ENCODE data around the gene SDHA.
"Not testable (repeated sequence)": the region's sequence is repeated elsewhere in the genome, so short reads cannot be mapped to it uniquely, and the experiment has no call there.

The SDHA gene

DNA sequence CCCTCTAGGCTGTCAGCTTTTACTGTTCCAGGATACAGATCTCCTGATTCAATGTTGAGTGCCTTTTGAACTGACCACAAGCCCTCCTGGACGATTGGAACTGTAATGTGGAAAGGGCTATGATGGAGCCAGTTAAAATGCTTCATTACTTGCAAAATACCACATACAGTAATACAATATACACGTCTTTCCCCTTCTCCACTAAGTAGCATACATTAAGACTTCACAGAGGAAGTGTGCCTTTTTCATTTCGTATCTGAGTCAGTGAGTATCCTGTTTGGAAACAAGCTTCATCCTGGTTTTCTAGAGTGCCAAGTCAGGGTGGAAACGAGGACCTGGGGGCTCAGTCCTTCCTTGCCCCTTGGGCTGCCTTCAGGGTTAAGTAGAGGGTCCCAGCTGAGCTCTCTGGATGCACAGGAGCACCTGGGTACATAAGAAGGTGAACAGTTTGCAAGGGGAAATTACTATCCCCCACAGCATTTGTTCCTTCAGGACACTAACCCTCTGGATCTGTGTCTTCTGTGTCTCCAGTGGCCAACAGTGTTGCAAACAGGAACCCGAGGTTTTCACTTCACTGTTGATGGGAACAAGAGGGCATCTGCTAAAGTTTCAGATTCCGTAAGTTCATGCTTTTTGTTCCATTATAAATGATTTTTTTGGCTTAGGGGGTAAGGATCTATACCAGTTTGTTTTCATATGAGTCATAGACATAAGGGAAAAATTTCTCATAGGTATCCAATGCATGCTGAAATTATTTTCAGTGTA is 5.0 kb downstream of the SDHA start:
- not testable (repeated sequence) for DNase-seq (ENCODE audit: low spot score)

DNA sequence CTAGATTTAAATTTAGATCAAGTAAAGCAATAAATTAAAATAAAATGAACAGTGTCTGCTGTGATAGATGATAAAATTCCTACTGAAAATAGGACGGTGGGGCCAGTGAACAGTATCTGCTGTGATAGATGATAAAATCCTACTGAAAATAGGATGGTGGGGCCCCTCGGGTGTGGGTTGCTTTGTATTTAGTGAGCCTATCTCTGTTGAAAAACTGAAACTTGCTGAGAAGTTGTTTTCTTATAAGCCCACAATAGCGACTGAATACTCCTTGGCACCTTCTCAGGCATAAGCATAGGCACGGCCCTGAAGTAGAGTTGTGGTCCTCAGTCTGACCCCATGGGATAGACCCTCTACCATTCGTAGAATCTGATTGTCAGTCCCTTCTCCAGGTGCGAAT is 5.7 kb downstream of the SDHA start:
- no peak for DNase-seq (ENCODE audit: low spot score)

- DNase-seq (ENCODE audit: low spot score) = no peak
Measured at GRCh38 chr5:225334-225733, 7.2 kb downstream of the SDHA start.

DNA sequence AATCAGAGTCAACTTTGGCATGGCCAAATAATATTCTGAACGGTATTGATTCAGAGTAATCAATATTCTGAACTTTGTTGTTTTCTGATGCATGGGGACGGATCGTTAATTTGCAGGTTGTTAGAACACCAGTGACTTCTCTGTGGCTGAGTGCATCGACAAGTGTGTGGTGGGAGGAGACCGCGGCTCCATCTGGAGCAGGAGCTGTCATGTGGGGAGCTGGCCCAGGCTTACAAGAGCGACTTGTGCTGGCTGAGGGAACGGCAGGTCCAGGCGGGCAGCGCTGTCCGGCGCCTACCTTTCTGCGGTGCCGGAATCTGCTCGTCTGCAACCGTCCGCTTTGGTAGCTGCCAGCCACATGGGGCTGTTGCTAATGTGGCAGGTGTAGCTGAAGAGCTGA is 9.3 kb downstream of the SDHA start:
- DNase-seq (ENCODE audit: low spot score) = not testable (repeated sequence)

GRCh38 chr5:228886-229285 is 10.8 kb downstream of the SDHA start:
- no peak for DNase-seq (ENCODE audit: low spot score)

DNA sequence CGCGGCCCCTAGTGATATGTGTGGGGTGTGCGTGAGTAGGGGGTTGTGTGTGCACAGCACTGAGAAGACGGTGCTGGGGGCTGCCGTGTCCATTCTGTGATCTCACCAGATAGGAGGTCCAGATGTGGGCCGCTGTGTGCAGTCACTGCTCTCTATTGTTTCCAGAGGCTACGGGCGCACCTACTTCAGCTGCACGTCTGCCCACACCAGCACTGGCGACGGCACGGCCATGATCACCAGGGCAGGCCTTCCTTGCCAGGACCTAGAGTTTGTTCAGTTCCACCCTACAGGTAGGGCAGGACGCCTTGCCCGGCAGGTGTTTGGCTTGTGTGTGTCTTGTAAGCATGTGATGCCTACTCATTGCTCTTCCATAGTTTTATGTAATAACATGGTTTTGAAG is 12.6 kb downstream of the SDHA start:
- no peak for DNase-seq (ENCODE audit: low spot score)

DNA sequence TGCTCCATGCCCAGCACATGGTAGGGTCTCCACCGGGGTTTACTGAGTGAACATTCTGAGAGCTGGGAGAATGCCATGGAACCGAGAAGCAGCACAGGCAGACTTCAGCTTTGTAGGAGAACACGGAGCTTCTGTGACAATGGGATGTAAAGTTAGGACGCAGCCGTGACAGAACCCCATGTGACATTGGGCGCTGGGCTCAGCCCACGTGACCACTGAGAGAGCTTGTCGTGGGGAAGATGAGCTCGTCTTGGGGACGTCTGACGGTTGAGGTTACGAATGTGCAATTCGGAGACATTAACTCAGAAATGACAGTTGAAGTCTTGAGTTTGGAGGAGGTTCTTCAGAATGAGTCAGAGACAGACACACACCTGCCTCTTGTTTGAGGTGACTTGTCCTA is 13.5 kb downstream of the SDHA start:
- DNase-seq (ENCODE audit: low spot score) = no peak

GRCh38 chr5:233426-233825 is 15.3 kb downstream of the SDHA start:
- DNase-seq (ENCODE audit: low spot score) = not testable (repeated sequence)

- no peak for DNase-seq (ENCODE audit: low spot score)
Measured at GRCh38 chr5:234450-234849, 16.3 kb downstream of the SDHA start.

GRCh38 chr5:235527-235926 is 17.4 kb downstream of the SDHA start:
- not testable (repeated sequence) for DNase-seq (ENCODE audit: low spot score)

DNA sequence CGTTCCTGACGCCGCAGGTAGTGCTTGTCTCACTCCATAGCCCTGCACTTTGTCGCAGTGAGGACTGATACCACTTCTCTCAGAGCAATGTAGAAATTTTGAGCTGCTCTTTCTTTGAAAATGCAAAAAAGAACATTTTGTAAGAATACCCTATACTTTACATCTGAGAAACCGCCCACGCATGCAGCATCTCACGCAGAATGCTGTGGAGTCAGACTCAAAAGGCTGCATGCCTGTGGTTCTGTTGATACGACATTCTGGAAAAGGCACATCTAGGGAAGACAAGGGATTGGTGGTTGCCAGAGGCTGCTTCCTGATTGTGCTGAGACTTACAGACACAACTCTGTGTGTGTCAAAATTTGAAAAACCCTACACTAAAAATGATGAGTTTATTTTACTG is 19.8 kb downstream of the SDHA start:
- DNase-seq (ENCODE audit: low spot score) = not testable (repeated sequence)

DNA sequence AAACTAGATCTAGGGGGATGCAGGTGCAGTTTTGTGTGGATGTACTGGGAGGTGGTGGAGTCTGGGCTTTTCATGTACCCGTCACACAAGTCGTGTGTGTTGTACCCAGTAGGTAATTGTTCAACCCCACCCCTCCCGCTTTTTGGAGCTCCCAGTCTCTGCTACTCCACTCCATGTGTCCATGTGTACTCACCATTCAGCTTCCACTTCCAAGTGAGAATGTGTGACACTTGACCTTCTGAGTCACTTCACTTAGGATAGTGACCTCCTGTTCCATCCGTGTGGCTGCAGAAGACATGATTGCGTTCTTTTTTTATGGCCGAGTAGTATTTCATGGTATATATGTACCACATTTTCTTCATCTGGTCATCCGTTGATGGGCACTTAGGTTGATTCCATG is 22.4 kb downstream of the SDHA start:
- DNase-seq (ENCODE audit: low spot score) = not testable (repeated sequence)

GRCh38 chr5:241045-241669 is 23.0 kb downstream of the SDHA start:
- not testable (repeated sequence) for DNase-seq (ENCODE audit: low spot score)

DNA sequence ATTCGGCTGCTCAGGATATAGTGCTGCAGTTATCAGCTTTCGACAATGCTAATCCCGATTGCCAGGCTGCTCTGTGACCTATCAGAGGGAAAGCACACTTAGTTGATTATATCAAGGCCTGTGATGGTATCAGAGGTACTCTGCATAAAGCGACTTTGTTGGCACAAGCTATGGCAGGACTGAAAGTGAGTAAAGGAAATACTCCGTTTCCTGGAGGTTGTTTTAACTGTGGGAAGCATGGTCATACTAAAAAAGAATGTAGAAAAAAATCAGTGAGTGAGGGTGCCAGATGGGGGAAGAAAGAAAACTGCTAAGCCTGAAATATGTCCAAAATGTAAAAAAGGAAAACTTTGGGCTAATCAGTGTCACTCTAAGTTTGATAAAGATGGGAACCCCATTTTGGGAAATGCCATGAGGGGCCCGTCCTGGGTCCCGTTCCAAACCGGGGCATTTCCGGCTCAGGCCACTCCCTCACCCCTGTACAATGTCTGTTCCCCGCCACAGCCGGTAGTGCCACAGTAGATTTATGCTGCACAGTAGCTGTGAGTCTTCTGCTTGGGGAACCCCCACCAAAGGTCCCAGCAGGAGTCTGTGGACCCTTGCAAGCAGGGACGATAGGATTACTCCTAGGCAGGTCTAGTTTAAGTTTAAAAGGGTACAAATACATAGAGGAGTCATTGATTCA is 25.7 kb downstream of the SDHA start:
- DNase-seq (ENCODE audit: low spot score) = not testable (repeated sequence)

GRCh38 chr5:245717-246116 is 27.6 kb downstream of the SDHA start:
- DNase-seq (ENCODE audit: low spot score) = not testable (repeated sequence)

GRCh38 chr5:250396-250795 is 32.3 kb downstream of the SDHA start:
- not testable (repeated sequence) for DNase-seq (ENCODE audit: low spot score)

GRCh38 chr5:251016-251415 is 32.9 kb downstream of the SDHA start:
- not testable (repeated sequence) for DNase-seq (ENCODE audit: low spot score)

DNA sequence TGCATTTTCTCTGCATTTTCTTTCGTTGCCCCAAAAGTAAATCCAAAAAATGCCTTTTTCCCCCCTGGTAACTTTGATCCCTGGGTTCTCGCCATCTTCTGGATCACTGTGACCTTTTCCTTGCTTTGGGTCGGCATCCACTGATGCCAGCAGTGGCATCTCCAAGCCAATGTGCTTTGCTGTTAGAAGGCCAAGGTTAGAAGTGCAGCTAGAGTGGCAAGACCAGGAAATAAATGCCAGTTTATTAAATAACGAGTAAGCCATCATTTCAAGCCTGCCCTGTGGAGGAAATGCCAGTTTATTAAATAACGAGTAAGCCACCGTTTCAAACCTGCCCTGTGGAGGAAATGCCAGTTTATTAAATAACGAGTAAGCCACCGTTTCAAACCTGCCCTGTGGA is 33.4 kb downstream of the SDHA start:
- DNase-seq (ENCODE audit: low spot score) = not testable (repeated sequence)

DNA sequence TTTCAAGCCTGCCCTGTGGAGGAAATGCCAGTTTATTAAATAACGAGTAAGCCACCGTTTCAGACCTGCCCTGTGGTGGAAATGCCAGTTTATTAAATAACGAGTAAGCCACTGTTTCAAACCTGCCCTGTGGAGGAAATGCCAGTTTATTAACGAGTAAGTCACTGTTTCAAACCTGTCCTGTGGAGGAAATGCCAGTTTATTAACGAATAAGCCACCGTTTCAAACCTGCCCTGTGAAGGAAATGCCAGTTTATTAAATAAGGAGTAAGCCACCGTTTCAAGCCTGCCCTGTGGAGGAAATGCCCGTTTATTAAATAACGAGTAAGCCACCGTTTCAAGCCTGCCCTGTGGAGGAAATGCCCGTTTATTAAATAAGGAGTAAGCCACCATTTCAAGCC is 33.9 kb downstream of the SDHA start:
- not testable (repeated sequence) for DNase-seq (ENCODE audit: low spot score)

DNA sequence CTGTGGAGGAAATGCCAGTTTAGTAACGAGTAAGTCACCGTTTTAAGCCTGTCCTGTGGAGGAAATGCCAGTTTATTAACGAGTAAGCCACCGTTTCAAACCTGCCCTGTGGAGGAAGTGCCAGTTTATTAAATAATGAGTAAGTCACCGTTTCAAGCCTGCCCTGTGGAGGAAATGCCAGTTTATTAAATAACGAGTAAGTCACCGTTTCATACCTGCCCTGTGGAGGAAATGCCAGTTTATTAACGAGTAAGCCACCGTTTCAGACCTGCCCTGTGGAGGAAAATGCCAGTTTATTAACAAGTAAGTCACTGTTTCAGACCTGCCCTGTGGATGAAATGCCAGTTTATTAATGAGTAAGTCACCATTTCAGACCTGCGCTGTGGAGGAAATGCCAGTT is 34.4 kb downstream of the SDHA start:
- DNase-seq (ENCODE audit: low spot score) = no peak

- not testable (repeated sequence) for DNase-seq (ENCODE audit: low spot score)
Measured at GRCh38 chr5:254322-254721, 36.2 kb downstream of the SDHA start.

DNA sequence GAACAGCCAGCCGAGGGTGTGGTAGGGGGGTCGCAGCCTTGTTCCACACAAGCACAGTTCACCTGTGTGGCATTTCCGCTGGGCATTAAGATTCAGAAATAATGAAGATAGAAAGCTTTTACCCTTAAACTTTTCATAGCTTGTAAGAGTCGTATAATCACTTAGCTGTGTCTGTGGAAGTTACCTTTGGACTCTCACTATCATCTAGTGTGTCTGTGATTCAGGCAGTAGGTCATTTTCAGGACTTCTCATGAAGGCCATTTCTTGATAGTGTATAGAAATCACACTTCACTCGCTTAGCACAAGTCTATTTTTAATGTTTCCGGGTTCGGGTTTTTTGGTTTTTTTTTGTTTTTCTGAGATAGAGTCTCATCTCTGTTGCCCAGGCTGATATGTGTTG is 37.0 kb downstream of the SDHA start:
- not testable (repeated sequence) for DNase-seq (ENCODE audit: low spot score)

- not testable (repeated sequence) for DNase-seq (ENCODE audit: low spot score)
Measured at GRCh38 chr5:256347-256746, 38.2 kb downstream of the SDHA start.

All from CD4-positive, alpha-beta T cell treated with Interleukin-6 at 100 ng/mL for 8 hours (primary cell).